GM21423 (cell line): Measurements from ENCODE around the gene YLPM1.

Experiments used
- ATAC-seq: cut with Tn5 transposase; IDR thresholded peaks from one replicate; pipeline ENCODE4 v1.9.1; 2021; ENCODE audit warnings: mild to moderate bottlenecking, moderate library complexity; ENCODE audit not compliant: unreplicated experiment

Gene YLPM1

DNA sequence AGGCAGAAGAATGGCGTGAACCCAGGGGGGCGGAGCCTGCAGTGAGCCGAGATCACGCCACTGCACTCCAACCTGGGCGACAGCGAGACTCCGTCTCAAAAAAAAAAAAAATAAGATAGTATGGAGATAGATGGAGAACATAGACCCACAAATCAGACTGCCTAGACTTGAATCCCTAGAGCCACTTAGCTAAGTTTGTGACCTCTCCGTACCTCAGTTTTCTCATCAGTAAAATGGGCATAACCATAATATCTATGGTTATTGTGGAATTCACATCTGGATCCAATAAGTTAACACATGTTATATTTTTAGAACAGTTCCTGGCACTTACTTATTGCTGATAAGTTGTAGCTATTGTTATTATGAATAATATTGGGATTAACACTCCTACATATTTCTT is 105.6 kb downstream of the YLPM1 start:
- ATAC-seq, result no peak

- no peak for ATAC-seq
Measured at GRCh38 chr14:74871819-74872218, 108.7 kb downstream of the YLPM1 start.

- ATAC-seq, result no peak
Measured at GRCh38 chr14:74875204-74875603, 112.1 kb downstream of the YLPM1 start.

DNA sequence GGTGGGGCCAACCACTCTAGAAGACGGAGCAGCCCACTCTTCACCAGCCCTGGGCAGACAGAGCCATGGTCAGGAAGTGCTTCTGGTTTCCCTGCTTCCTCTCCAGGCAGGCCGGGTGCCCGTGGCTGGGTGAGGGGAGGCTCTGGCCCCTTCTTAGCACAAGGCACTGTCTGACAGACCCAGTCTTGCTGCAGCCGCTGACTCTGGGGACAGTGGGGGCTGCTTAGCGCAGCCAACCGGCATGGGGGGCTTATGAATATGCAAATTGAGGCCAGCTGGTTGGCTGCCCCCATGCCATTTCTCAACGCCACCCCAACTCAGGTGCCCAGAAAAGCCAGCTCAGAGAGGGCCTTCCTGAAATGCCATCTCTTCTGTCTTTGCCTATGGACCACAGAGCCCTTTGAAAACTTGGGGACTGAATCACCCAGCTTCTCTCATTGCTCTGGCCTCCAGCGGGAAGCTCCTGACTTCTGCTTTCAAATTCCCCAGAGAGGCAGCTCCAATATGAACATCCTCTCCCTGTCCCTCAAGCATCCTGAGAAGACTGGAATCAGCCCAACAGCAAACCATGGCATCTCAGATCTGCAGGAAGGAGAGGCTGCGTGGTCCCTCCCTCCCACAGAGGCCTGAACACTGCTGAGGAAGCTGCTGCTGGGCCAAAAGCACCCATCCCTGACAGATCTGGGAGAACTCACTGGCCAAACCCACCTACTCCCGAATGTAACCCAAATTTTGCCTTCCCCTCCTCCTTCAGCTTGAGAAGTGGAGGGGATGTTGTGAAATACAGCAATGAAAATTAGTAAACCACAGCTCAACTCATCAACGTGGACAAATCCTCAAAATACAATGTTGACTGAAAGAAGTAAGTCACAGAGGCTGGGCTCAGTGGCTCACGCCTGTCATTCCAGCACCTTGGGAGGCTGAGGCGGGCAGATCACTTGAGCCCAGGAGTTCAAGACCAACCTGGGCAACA is 113.1 kb downstream of the YLPM1 start, which contains the start of gene PROX2:
Gene PROX2 (minus strand): TSS at position 205 of the 973 bp plus-strand sequence. CDS start 12,311 bp downstream, outside the sequence.
- ATAC-seq, result no peak

DNA sequence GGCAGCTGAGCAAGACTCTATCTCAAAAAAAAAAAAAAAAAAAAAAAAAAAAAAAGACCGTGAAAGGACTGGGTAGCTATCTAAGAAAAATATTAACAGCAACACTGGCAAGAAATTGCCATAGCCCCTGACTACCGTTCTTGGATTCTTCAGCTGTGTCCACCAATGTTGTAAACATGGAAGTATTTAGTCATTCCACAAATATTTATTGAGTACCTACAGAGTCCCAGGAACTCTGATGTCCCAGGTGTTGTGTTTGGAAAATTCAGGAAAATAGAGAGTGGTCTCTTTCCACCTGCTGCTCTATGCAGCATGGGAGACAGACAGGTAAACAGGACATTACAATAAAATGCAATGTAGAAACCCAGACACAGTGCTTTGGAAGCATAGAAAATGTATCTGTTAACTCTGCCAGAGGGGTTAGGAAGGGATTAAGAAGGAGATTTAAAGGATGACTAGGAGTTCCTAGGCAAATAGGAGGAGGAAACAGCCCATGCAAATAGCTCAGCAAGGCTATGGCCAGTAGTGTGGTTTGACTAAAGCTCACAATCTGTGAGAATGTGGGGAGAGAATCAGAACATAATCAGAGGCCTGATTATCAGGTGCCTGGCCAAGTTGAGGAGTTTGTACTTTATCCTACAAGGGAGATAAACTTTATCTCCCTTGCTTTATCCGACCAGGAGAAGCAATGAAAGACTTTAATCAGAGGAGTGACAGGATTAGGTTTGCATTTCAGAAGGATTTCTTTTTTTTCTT is 116.5 kb downstream of the YLPM1 start:
- ATAC-seq, result no peak

GRCh38 chr14:74881431-74882102 is 118.5 kb downstream of the YLPM1 start, which contains the start of gene DLST:
Gene DLST (plus strand): TSS chr14:74881916. CDS start chr14:74881954, 38 bp downstream.
- ATAC-seq, result peak; percentile 94

DNA sequence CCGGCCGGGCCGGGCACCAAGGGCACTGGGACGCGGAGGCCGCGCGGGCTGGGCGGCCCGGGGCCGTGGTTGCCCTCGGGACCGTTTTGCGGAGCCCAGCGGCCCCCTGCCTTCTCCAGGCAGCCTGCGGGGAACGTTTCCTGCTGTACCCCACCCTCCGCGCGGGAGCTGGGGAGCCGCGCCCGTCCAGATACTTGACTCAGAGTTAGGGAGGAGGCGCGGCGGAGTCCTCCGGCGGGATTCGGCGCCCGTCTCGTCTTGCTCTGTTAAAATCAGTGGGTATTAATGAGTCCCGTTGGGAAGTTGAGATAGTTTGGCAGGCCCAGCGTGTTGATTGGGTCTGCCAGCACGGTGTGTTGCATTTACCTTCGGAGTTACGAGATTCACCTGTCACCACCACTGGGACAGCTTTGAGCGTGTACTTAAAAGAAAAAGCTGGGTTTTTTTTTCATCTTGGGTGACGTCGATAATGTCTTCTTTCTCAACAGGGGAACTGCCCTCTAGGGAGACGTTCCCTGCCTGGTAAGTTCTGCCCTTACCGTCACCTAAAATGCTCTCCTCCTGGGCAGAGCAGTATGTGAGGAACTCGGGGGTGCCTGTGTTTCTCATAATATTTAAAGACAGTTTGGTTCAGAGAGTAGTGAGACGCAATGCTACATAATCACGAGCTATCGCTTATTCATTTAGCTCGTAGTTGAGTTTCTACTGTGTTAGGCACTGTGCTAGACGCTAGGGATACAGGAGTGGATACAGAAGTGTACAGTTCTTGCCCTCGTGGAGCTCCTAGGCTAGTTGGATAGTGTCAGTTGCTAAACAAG is 119.2 kb downstream of the YLPM1 start:
- peak; percentile 28 for ATAC-seq
